Brain microvascular endothelial cell (primary cell): Measurements from ENCODE around the gene QRFP.
A peak's percentile ranks its signal among the peaks of the same experiment; 100 is the strongest.

Experiments
- DNase-seq: peaks from one replicate; pipeline ENCODE4 v3.0.0-alpha.2; 2020
- H3K27ac ChIP-seq: fragments of 250-450 bp; sonication (Bioruptor Pico); 2 replicates; pipeline ENCODE4 v1.5.1; 2020; ENCODE audit warnings: mild to moderate bottlenecking, moderate library complexity
- H3K27me3 ChIP-seq: fragments of 250-450 bp; sonication (Bioruptor Pico); replicated peaks from 2 replicates; pipeline ENCODE4 v1.5.1; 2020; ENCODE audit warnings: mild to moderate bottlenecking
- H3K36me3 ChIP-seq: fragments of 250-450 bp; sonication (Bioruptor Pico); replicated peaks from 2 replicates; pipeline ENCODE4 v1.5.1; 2020; ENCODE audit warnings: mild to moderate bottlenecking
- H3K4me3 ChIP-seq: 2 replicates; pipeline ENCODE4 v1.5.1; 2011; ENCODE audit warnings: low read depth, mild to moderate bottlenecking, control low read depth, low read length, moderate library complexity
- CTCF ChIP-seq: IDR thresholded peaks from 2 replicates; pipeline ENCODE4 v1.5.1; 2011; ENCODE audit warnings: low read depth, mild to moderate bottlenecking, moderate library complexity, low read length, control low read depth, inconsistent platforms; ENCODE audit errors: missing control alignments
- in situ Hi-C: cut with HindIII; loops from 2 replicates; pipeline ENCODE4 v1.10.0; 2017; ENCODE audit warnings: low sequenced_read_pairs, low pct_ligation_motif_present

QRFP gene

GRCh38 chr9:130847306-130848217, 49.0 kb downstream of the QRFP start:
- peak; percentile 97 for DNase-seq
- Histone ChIP-seq H3K36me3 (peaks cover 6% of the 10 kb centered on the region), H3K27me3 (no peaks in the 10 kb centered on the region), H3K27ac (peak overlapping the region; percentile 97), H3K4me3 (no peak overlapping the region)
- in situ Hi-C loops = no loop called here
- TF ChIP-seq CTCF = peak; percentile 56

- Histone ChIP-seq H3K36me3 (peaks cover 6% of the 10 kb centered on the region), H3K27ac (peak overlapping the region; percentile 97), H3K4me3 (peak overlapping the region; percentile 34), H3K27me3 (no peaks in the 10 kb centered on the region)
- DNase-seq = peak; percentile 86
- in situ Hi-C loops = no loop called here
- TF ChIP-seq CTCF = no peak
Measured at GRCh38 chr9:130846487-130847305, 49.9 kb downstream of the QRFP start.

GRCh38 chr9:130845901-130846481, 50.6 kb downstream of the QRFP start:
- in situ Hi-C loops = no loop called here
- H3K27me3 ChIP-seq = no peaks in the 10 kb centered on the region
- H3K4me3 ChIP-seq = peak overlapping the region; percentile 34
- H3K36me3 ChIP-seq = peaks cover 6% of the 10 kb centered on the region
- TF ChIP-seq CTCF = no peak
- DNase-seq = peak; percentile 95
- peak overlapping the region; percentile 97 for H3K27ac ChIP-seq

- no peak for DNase-seq
- peak overlapping the region; percentile 6 for H3K4me3 ChIP-seq
- in situ Hi-C loops = no loop called here
- H3K27me3 ChIP-seq = no peaks in the 10 kb centered on the region
- no peak for TF ChIP-seq CTCF
- H3K27ac ChIP-seq = peak overlapping the region; percentile 97
- H3K36me3 ChIP-seq = peaks cover 6% of the 10 kb centered on the region
Measured at GRCh38 chr9:130845254-130845653, 51.4 kb downstream of the QRFP start.

GRCh38 chr9:130844044-130844451, 52.6 kb downstream of the QRFP start:
- peak overlapping the region; percentile 97 for H3K27ac ChIP-seq
- in situ Hi-C loops = no loop called here
- no peak for TF ChIP-seq CTCF
- DNase-seq = no peak
- H3K36me3 ChIP-seq = peaks cover 2% of the 10 kb centered on the region
- H3K27me3 ChIP-seq = no peaks in the 10 kb centered on the region
- no peak overlapping the region for H3K4me3 ChIP-seq
